H9 (cell line): ENCODE results near the gene IL16. TPM values are rescaled to one million over a fixed set of nuclear protein-coding genes. Genes with fewer than 3 reads are reported as not detected.

Experiments used
- DNase-seq: peaks from one replicate; pipeline ENCODE4 v3.0.0-alpha.2; 2017
- H2AFZ ChIP-seq: one replicate; pipeline ENCODE4 v1.6.1; 2013; ENCODE audit warnings: mild to moderate bottlenecking, low read length, control low read depth, moderate library complexity
- H2AK5ac ChIP-seq: 2 replicates; pipeline ENCODE4 v1.6.1; 2013; ENCODE audit warnings: low read length, control low read depth, mixed read lengths; ENCODE audit not compliant: insufficient read length
- H2BK120ac ChIP-seq: one replicate; pipeline ENCODE4 v1.6.1; 2013; ENCODE audit warnings: low read depth, mild to moderate bottlenecking, low read length, control low read depth, inconsistent platforms; ENCODE audit not compliant: poor library complexity, severe bottlenecking
- H2BK12ac ChIP-seq: 2 replicates; pipeline ENCODE4 v1.6.1; 2013; ENCODE audit warnings: low read length, control low read depth, mixed read lengths, low read depth; ENCODE audit not compliant: insufficient read length
- H2BK15ac ChIP-seq: 2 replicates; pipeline ENCODE4 v1.6.1; 2013; ENCODE audit warnings: low read depth, low read length, control low read depth
- H2BK20ac ChIP-seq: one replicate; pipeline ENCODE4 v1.6.1; 2013; ENCODE audit warnings: low read depth, mild to moderate bottlenecking, low read length, control low read depth, inconsistent platforms; ENCODE audit not compliant: poor library complexity, severe bottlenecking
- H2BK5ac ChIP-seq: 2 replicates; pipeline ENCODE4 v1.6.1; 2013; ENCODE audit warnings: low read length, control low read depth, mixed read lengths; ENCODE audit not compliant: insufficient read length
- H3K14ac ChIP-seq: 2 replicates; pipeline ENCODE4 v1.6.1; 2013; ENCODE audit warnings: low read length, control low read depth; ENCODE audit not compliant: insufficient read depth
- H3K18ac ChIP-seq: 2 replicates; pipeline ENCODE4 v1.6.1; 2013; ENCODE audit warnings: low read depth, mild to moderate bottlenecking, mixed read lengths, low read length, control low read depth; ENCODE audit not compliant: insufficient read length
- H3K23ac ChIP-seq: 2 replicates; pipeline ENCODE4 v1.6.1; 2013; ENCODE audit warnings: low read length, control low read depth, mixed read lengths, low read depth; ENCODE audit not compliant: insufficient read length
- H3K23me2 ChIP-seq: 2 replicates; pipeline ENCODE4 v1.6.1; 2013; ENCODE audit warnings: low read depth, mild to moderate bottlenecking, mixed read lengths, low read length, control low read depth; ENCODE audit not compliant: insufficient read length, poor library complexity, severe bottlenecking
- H3K27ac ChIP-seq: 2 replicates; pipeline ENCODE4 v1.5.1; 2013; ENCODE audit warnings: low read length, control low read depth, mixed read lengths, low read depth; ENCODE audit not compliant: insufficient read length
- H3K27me3 ChIP-seq: 2 replicates; pipeline ENCODE4 v1.6.1; 2013; ENCODE audit warnings: low read length, control low read depth, inconsistent platforms; ENCODE audit not compliant: insufficient read depth
- H3K4ac ChIP-seq: 2 replicates; pipeline ENCODE4 v1.6.1; 2013; ENCODE audit warnings: low read depth, mild to moderate bottlenecking, control low read depth, inconsistent platforms, low read length, moderate library complexity
- H3K4me1 ChIP-seq: 2 replicates; pipeline ENCODE4 v1.6.1; 2013; ENCODE audit warnings: low read length, control low read depth, inconsistent platforms; ENCODE audit not compliant: insufficient read depth
- H3K4me2 ChIP-seq: 2 replicates; pipeline ENCODE4 v1.6.1; 2013; ENCODE audit warnings: low read length, control low read depth, mixed read lengths; ENCODE audit not compliant: insufficient read length, insufficient read depth
- H3K56ac ChIP-seq: 2 replicates; pipeline ENCODE4 v1.6.1; 2013; ENCODE audit warnings: low read depth, mild to moderate bottlenecking, mixed read lengths, low read length, control low read depth; ENCODE audit not compliant: insufficient read length
- H3K79me1 ChIP-seq: 2 replicates; pipeline ENCODE4 v1.6.1; 2013; ENCODE audit warnings: low read depth, mild to moderate bottlenecking, moderate library complexity, low read length, control low read depth, inconsistent platforms; ENCODE audit not compliant: insufficient read depth, poor library complexity, severe bottlenecking
- H3K79me2 ChIP-seq: 2 replicates; pipeline ENCODE4 v1.6.1; 2013; ENCODE audit warnings: low read length, control low read depth, inconsistent platforms; ENCODE audit not compliant: insufficient read depth
- H3K9ac ChIP-seq: 2 replicates; pipeline ENCODE4 v1.6.1; 2013; ENCODE audit warnings: low read length, control low read depth, mixed read lengths; ENCODE audit not compliant: insufficient read length; ENCODE audit errors: extremely low read depth
- H3K9me3 ChIP-seq: one replicate; pipeline ENCODE4 v1.6.1; 2013; ENCODE audit warnings: low read depth, low read length, inconsistent platforms; ENCODE audit not compliant: control insufficient read depth
- H3T11ph ChIP-seq: one replicate; pipeline ENCODE4 v1.6.1; 2013; ENCODE audit warnings: mild to moderate bottlenecking, low read length, control low read depth, inconsistent platforms
- H4K20me1 ChIP-seq: one replicate; pipeline ENCODE4 v1.6.1; 2013; ENCODE audit not compliant: control insufficient read depth, insufficient read length, insufficient read depth
- H4K5ac ChIP-seq: 2 replicates; pipeline ENCODE4 v1.6.1; 2013; ENCODE audit warnings: low read depth, mild to moderate bottlenecking, mixed read lengths, low read length, control low read depth; ENCODE audit not compliant: insufficient read length
- H4K8ac ChIP-seq: replicated peaks from 2 replicates; pipeline ENCODE4 v1.6.1; 2013; ENCODE audit warnings: low read length, control low read depth, mixed read lengths, low read depth; ENCODE audit not compliant: insufficient read length
- H4K91ac ChIP-seq: 2 replicates; pipeline ENCODE4 v1.6.1; 2013; ENCODE audit warnings: low read depth, mild to moderate bottlenecking, moderate library complexity, mixed read lengths, low read length, control low read depth; ENCODE audit not compliant: insufficient read length
- H3K27ac Mint-ChIP-seq, 3 experiments: 2 replicates in 2 of 3; 3 replicates in 1 of 3; pipeline ENCODE4 v1.8.0; 2020 to 2021; ENCODE audit warnings: mixed read lengths in 3 of 3, mild to moderate bottlenecking in 1 of 3, moderate library complexity in 1 of 3
- H3K27me3 Mint-ChIP-seq: 2 replicates; pipeline ENCODE4 v1.8.0; 2021; ENCODE audit warnings: low read depth, mild to moderate bottlenecking, moderate library complexity, mixed read lengths
- H3K36me3 Mint-ChIP-seq, 3 experiments: 2 replicates in 2 of 3; 3 replicates in 1 of 3; pipeline ENCODE4 v1.8.0; 2020 to 2021; ENCODE audit warnings: low read depth in 3 of 3, mixed read lengths in 3 of 3; ENCODE audit not compliant: insufficient read depth in 1 of 3
- H3K4me1 Mint-ChIP-seq, 2 experiments: 2 replicates each; pipeline ENCODE4 v1.8.0; 2020; ENCODE audit warnings: mixed read lengths in 2 of 2
- H3K4me3 Mint-ChIP-seq, 2 experiments: 2 replicates in 1 of 2; 3 replicates in 1 of 2; pipeline ENCODE4 v1.8.0; 2020 to 2021; ENCODE audit warnings: mild to moderate bottlenecking in 2 of 2, mixed read lengths in 2 of 2, moderate library complexity in 1 of 2
- H3K9me3 Mint-ChIP-seq, 2 experiments: 2 replicates in 1 of 2; 3 replicates in 1 of 2; pipeline ENCODE4 v1.8.0; 2020; ENCODE audit warnings: mild to moderate bottlenecking in 2 of 2, mixed read lengths in 2 of 2, moderate library complexity in 1 of 2
- WGBS: extraction: QIAGEN DNeasy Blood & Tissue Kit; methylation state at CpG from one replicate; pipeline ENCODE4 v1.1.7; 2013; ENCODE audit warnings: missing lambda C conversion rate, low lambda C conversion rate, mixed read lengths; ENCODE audit not compliant: insufficient read length; ENCODE audit errors: extremely low coverage; 5-methylcytosine and 5-hydroxymethylcytosine counted together
- total RNA-seq: library from RNA; stranded (reverse); gene quantifications from 2 replicates; pipeline ENCODE4 v1.2.1, GENCODE V29; 2021
- TF ChIP-seq, protein P1 (sequence below): fragments of 200-600 bp; sonication (generic); conservative IDR thresholded peaks from 3 replicates; pipeline ENCODE4 v1.8.0; 2021; ENCODE audit warnings: antibody characterized with exemption, mild to moderate bottlenecking

IL16 gene
- total RNA-seq, 1 experiment from 2014 or later: 0.28 TPM

DNA sequence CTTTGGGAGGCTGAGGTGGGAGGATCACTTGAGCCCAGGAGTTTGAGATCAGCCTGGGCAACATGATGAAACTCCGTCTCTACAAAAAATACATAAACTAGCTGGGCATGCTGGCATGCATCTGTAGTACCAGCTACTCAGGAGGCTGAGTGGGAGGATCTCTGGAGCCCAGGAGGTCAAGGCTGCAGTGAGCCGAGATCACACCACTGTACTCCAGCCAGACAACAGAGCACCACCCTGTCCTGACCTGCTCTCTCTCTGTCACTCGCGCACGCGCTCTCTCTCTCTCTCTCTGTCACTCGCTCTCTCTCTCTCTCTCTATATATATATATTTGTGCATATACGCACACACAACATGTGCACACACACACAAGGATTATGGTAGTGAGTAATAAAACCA is 61.8 kb downstream of the IL16 start:
- H3K27me3 Mint-ChIP-seq: peaks cover 3% of the 10 kb centered on the region; the same call in 1 of the 2 replicates

More for the DNA sequence above, 61.8 kb downstream of the IL16 start:
- Histone ChIP-seq H2BK12ac (no peak overlapping the region), H3K18ac (no peak overlapping the region), H3K4me2 (no peak overlapping the region), H3K4me1 (no peaks in the 10 kb centered on the region), H4K20me1 (no peaks in the 10 kb centered on the region), H3K9ac (no peak overlapping the region), H3K27me3 (no peaks in the 10 kb centered on the region), H2BK120ac (no peak overlapping the region), H2AFZ (no peak overlapping the region), H3K27ac (no peak overlapping the region), H3K23ac (no peak overlapping the region), H3K79me2 (no peaks in the 10 kb centered on the region), H3K23me2 (no peaks in the 10 kb centered on the region), H3K9me3 (no peaks in the 10 kb centered on the region), H2BK5ac (no peak overlapping the region), H3T11ph (no peak overlapping the region), H3K14ac (no peak overlapping the region), H2BK15ac (no peak overlapping the region), H2BK20ac (no peak overlapping the region), H3K56ac (no peak overlapping the region), H4K91ac (no peak overlapping the region), H3K4ac (no peak overlapping the region), H4K5ac (no peak overlapping the region), H4K8ac (no peak overlapping the region), H2AK5ac (no peak overlapping the region), H3K79me1 (no peaks in the 10 kb centered on the region)
- no peaks in the 10 kb centered on the region for H3K9me3 Mint-ChIP-seq
- H3K36me3 Mint-ChIP-seq: no peaks in the 10 kb centered on the region
- TF ChIP-seq, protein P1, sequence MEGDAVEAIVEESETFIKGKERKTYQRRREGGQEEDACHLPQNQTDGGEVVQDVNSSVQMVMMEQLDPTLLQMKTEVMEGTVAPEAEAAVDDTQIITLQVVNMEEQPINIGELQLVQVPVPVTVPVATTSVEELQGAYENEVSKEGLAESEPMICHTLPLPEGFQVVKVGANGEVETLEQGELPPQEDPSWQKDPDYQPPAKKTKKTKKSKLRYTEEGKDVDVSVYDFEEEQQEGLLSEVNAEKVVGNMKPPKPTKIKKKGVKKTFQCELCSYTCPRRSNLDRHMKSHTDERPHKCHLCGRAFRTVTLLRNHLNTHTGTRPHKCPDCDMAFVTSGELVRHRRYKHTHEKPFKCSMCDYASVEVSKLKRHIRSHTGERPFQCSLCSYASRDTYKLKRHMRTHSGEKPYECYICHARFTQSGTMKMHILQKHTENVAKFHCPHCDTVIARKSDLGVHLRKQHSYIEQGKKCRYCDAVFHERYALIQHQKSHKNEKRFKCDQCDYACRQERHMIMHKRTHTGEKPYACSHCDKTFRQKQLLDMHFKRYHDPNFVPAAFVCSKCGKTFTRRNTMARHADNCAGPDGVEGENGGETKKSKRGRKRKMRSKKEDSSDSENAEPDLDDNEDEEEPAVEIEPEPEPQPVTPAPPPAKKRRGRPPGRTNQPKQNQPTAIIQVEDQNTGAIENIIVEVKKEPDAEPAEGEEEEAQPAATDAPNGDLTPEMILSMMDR: no peak
- 0 out of 4 replicates have a peak, but pooled peaks cover 0 to 3% of the 10 kb centered on the region in 2 experiments for H3K4me1 Mint-ChIP-seq
- no peak for DNase-seq
- no CpG with 5 or more reads among the region's 8 CpGs for WGBS
- no peak overlapping the region for H3K27ac Mint-ChIP-seq
- H3K4me3 Mint-ChIP-seq: no peak overlapping the region
